ENCODE data around the gene NR4A3. TPM values are rescaled to one million over a fixed set of nuclear protein-coding genes. Genes with fewer than 3 reads are reported as not detected.

NR4A3 gene
- total RNA-seq, 6 experiments from 2014 or later: 0.13 to 1.2 (median 0.30) TPM

- Histone ChIP-seq H3K36me3 (no peaks in the 10 kb centered on the region), H3K9me3 (no peaks in the 10 kb centered on the region), H3K27me3 (no peaks in the 10 kb centered on the region), H3K27ac (no peak overlapping the region), H3K4me1 (no peaks in the 10 kb centered on the region), H3K4me3 (no peak overlapping the region)
- TF ChIP-seq CTCF (IDR thresholded peaks at IDR 0.05): no peak
- TF ChIP-seq POLR2A (IDR thresholded peaks at IDR 0.05): no peak
- ATAC-seq (no peak), DNase-seq (no peak)
- WGBS (ENCODE audit: insufficient coverage, low coverage, low lambda C conversion rate, missing lambda C conversion rate): 74% methylated on average over 2 of the region's 2 CpGs
- intact Hi-C loops (cut with DNase I): no loop called here
These were observed 42.3 kb downstream of the NR4A3 start for GRCh38 chr9:99863955-99864354.

GRCh38 chr9:99866398-99866797, 44.7 kb downstream of the NR4A3 start:
- no peaks in the 10 kb centered on the region for H3K27me3 ChIP-seq
- H3K4me1 ChIP-seq: no peaks in the 10 kb centered on the region
- intact Hi-C loops (cut with DNase I): no loop called here
- TF ChIP-seq CTCF (IDR thresholded peaks at IDR 0.05): no peak
- TF ChIP-seq POLR2A (IDR thresholded peaks at IDR 0.05): no peak
- no peak for ATAC-seq
- H3K4me3 ChIP-seq: no peak overlapping the region
- H3K9me3 ChIP-seq: no peaks in the 10 kb centered on the region
- H3K36me3 ChIP-seq: no peaks in the 10 kb centered on the region
- DNase-seq: no peak
- 85% methylated on average over 2 of the region's 2 CpGs for WGBS (ENCODE audit: insufficient coverage, low coverage, low lambda C conversion rate, missing lambda C conversion rate)
- no peak overlapping the region for H3K27ac ChIP-seq

GRCh38 chr9:99867536-99867935, 45.9 kb downstream of the NR4A3 start:
- WGBS (ENCODE audit: insufficient coverage, low coverage, low lambda C conversion rate, missing lambda C conversion rate): 52% methylated on average over 3 of the region's 3 CpGs
- H3K27me3 ChIP-seq: no peaks in the 10 kb centered on the region
- no peak for TF ChIP-seq POLR2A (IDR thresholded peaks at IDR 0.05)
- no peak for TF ChIP-seq CTCF (IDR thresholded peaks at IDR 0.05)
- intact Hi-C loops (cut with DNase I): no loop called here
- no peaks in the 10 kb centered on the region for H3K9me3 ChIP-seq
- H3K27ac ChIP-seq: no peak overlapping the region
- DNase-seq (no peak), ATAC-seq (no peak)
- H3K36me3 ChIP-seq: no peaks in the 10 kb centered on the region
- no peak overlapping the region for H3K4me3 ChIP-seq
- no peaks in the 10 kb centered on the region for H3K4me1 ChIP-seq

- H3K4me3 ChIP-seq: no peak overlapping the region
- H3K27ac ChIP-seq: no peak overlapping the region
- intact Hi-C loops (cut with DNase I): no loop called here
- H3K27me3 ChIP-seq: no peaks in the 10 kb centered on the region
- H3K36me3 ChIP-seq: no peaks in the 10 kb centered on the region
- ATAC-seq (no peak), DNase-seq (no peak)
- TF ChIP-seq CTCF (IDR thresholded peaks at IDR 0.05) (no peak), POLR2A (IDR thresholded peaks at IDR 0.05) (no peak)
- H3K4me1 ChIP-seq: no peaks in the 10 kb centered on the region
- H3K9me3 ChIP-seq: no peaks in the 10 kb centered on the region
These were observed 46.3 kb downstream of the NR4A3 start for GRCh38 chr9:99867968-99868367.

GRCh38 chr9:99868845-99869244, 47.2 kb downstream of the NR4A3 start:
- no peak for TF ChIP-seq POLR2A (IDR thresholded peaks at IDR 0.05)
- no peak for TF ChIP-seq CTCF (IDR thresholded peaks at IDR 0.05)
- ATAC-seq: no peak
- 78% methylated on average over 2 of the region's 2 CpGs for WGBS (ENCODE audit: insufficient coverage, low coverage, low lambda C conversion rate, missing lambda C conversion rate)

More at GRCh38 chr9:99868845-99869244, 47.2 kb downstream of the NR4A3 start:
- Histone ChIP-seq H3K27ac (no peak overlapping the region), H3K27me3 (no peaks in the 10 kb centered on the region), H3K9me3 (no peaks in the 10 kb centered on the region), H3K36me3 (no peaks in the 10 kb centered on the region), H3K4me3 (no peak overlapping the region), H3K4me1 (no peaks in the 10 kb centered on the region)
- intact Hi-C loops (cut with DNase I): no loop called here
- DNase-seq: no peak

All from right lobe of liver (tissue), 6 donors.